Measurements from ENCODE around the gene IRX2. TPM values are rescaled to one million over a fixed set of nuclear protein-coding genes. Genes with fewer than 3 reads are reported as not detected.
A peak's percentile ranks its signal among the peaks of the same experiment; 100 is the strongest.

Gene IRX2
- total RNA-seq, 4 donors from 2014 or later = 31.6 to 70.2 (median 48.9) TPM

GRCh38 chr5:2722901-2723300 lies 28.6 kb downstream of the IRX2 start:
- TF ChIP-seq CTCF (IDR thresholded peaks at IDR 0.05) (no peak), POLR2A (IDR thresholded peaks at IDR 0.05) (no peak)
- intact Hi-C loops (cut with DNase I; ENCODE audit: low total_unique reads) = no loop called here
- WGBS, 2 donors = 90 to 93% methylated on average over 7 of the region's 7 CpGs
- peak in 1 of 2 donors; percentile 70 for DNase-seq (ENCODE audit: low spot score in 2 of 2)
- H3K4me3 ChIP-seq (ENCODE audit: low read depth, poor library complexity, severe bottlenecking) = no peak overlapping the region

DNA sequence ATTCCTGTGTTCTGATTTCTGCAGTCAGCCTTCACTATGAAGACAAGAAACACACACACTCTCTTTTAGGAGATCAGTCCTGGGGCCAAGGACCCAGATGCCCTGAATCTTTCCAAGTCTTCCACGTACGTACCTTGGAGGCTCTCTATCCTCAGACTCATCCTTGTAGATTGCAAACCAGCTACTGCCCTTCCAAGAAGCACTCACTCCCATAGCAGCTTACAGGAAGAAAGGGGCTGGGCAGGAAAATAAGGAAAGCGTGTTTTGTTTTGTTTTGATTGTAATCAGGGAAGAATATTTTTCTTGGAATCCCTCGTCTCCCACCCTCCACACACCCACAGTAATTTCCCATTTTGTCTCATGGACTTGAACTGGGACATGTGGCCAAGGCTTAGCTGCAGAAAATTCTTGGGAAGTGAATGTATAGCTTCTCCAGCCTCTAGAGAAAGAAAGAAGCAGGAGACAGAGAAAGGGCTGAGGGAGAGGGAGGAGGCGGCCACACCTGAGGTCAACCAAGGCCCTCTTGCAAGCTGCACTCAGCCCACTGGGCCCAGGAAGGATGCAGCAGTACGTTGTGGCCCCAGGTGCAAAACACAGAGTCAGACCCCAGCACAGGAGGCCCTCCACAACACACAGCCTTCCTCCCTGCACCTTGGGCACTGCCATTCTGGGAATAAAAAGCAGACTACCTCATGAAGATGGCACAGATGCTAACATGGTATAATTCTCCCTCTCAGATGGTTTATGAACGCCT lies 29.9 kb downstream of the IRX2 start:
- WGBS, 2 donors = 76 to 82% methylated on average over 7 of the region's 7 CpGs
- intact Hi-C loops (cut with DNase I; ENCODE audit: low total_unique reads) = no loop called here
- no peak overlapping the region for H3K4me3 ChIP-seq (ENCODE audit: low read depth, poor library complexity, severe bottlenecking)
- TF ChIP-seq POLR2A (IDR thresholded peaks at IDR 0.05) (no peak), CTCF (IDR thresholded peaks at IDR 0.05) (no peak)
- DNase-seq (ENCODE audit: low spot score in 2 of 2) = peak in 1 of 2 donors; percentile 56

DNA sequence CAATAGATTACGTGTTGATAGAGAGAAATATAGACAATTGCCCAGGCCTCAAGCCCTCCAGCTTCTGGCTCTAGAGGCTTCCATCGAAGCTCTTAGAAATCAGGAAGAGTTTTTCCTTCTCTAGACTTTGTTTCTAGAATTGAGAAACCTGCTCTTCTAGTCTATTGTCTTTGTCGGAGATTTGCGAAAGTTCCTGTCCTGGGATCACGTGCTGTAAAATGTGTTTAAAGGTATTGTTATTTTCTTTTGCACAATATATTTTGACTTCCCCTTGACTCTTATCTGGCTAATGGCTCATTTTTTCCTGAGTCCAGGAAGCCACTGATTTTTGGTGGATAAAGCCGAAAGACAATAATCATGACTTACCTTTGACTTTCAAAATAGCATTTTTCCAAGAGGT lies 32.1 kb downstream of the IRX2 start:
- 84 to 85% methylated on average over 6 of the region's 6 CpGs for WGBS, 2 donors
- H3K4me3 ChIP-seq (ENCODE audit: low read depth, poor library complexity, severe bottlenecking) = no peak overlapping the region
- no peak for DNase-seq (ENCODE audit: low spot score in 2 of 2)
- TF ChIP-seq CTCF (IDR thresholded peaks at IDR 0.05) (no peak), POLR2A (IDR thresholded peaks at IDR 0.05) (no peak)
- intact Hi-C loops (cut with DNase I; ENCODE audit: low total_unique reads) = no loop called here

GRCh38 chr5:2718115-2718514 lies 33.4 kb downstream of the IRX2 start:
- DNase-seq (ENCODE audit: low spot score in 2 of 2) = peak in 1 of 2 donors; percentile 21
- TF ChIP-seq POLR2A (IDR thresholded peaks at IDR 0.05) = no peak
- no peak for TF ChIP-seq CTCF (IDR thresholded peaks at IDR 0.05)
- H3K4me3 ChIP-seq (ENCODE audit: low read depth, poor library complexity, severe bottlenecking) = no peak overlapping the region
- intact Hi-C loops (cut with DNase I; ENCODE audit: low total_unique reads) = no loop called here
- 85 to 91% methylated on average over 6 of the region's 6 CpGs for WGBS, 2 donors

DNA sequence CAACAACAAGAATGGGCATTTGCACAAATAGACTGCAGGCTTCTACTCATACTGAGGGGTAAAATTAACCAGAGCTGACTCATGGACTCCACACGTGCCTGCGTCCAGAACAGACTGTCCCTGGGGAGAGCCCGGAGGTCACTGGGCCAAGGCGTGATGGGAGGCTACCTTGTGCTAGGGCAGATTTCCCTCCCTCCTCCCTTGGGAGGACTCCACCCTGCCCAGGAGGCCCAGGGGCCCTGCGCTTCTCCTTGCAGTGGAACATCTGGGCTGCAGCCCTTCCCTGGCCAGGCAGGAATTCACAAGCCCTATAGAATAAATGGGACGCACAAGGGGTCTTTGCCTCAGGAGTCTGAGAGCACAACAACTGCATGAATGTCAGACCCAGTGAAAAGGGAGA lies 35.6 kb downstream of the IRX2 start:
- DNase-seq (ENCODE audit: low spot score in 2 of 2) = peak in 1 of 2 donors; percentile 66
- H3K4me3 ChIP-seq (ENCODE audit: low read depth, poor library complexity, severe bottlenecking) = no peak overlapping the region
- intact Hi-C loops (cut with DNase I; ENCODE audit: low total_unique reads) = no loop called here
- TF ChIP-seq POLR2A (IDR thresholded peaks at IDR 0.05) (no peak), CTCF (IDR thresholded peaks at IDR 0.05) (no peak)
- 55 to 63% methylated on average over 6 of the region's 6 CpGs for WGBS, 2 donors

DNA sequence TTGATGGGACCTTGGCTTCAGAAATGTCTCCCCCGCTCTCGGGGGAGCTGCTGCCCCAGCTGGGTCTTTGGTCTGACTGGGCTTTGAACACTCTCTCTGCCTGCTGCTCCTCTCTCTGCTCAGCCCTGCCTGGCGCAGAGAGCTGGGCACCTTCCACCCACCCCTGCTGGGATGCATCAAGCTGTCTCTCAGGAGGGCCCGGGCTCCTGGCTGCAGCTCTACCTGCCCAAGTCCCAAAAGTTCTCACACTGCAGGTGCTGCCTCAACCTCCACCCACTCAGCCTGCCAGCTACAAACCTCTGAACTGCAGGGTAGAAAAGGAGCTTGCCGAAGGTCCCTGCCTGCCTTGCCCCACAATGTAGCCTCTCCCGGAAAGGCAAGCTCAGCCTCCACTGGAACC lies 36.7 kb downstream of the IRX2 start:
- H3K4me3 ChIP-seq (ENCODE audit: low read depth, poor library complexity, severe bottlenecking) = no peak overlapping the region
- 97 to 98% methylated on average over 6 of the region's 6 CpGs for WGBS, 2 donors
- intact Hi-C loops (cut with DNase I; ENCODE audit: low total_unique reads) = no loop called here
- TF ChIP-seq CTCF (IDR thresholded peaks at IDR 0.05) = no peak
- TF ChIP-seq POLR2A (IDR thresholded peaks at IDR 0.05) = no peak
- no peak for DNase-seq (ENCODE audit: low spot score in 2 of 2)
